ENCODE measurements around the gene KDM2A. TPM values are rescaled to one million over a fixed set of nuclear protein-coding genes. Genes with fewer than 3 reads are reported as not detected.

KDM2A gene
- total and polyA plus RNA-seq, 4 donors, result 30.6 to 102 (median 63.2) TPM

- no peak for TF ChIP-seq CTCF (IDR thresholded peaks at IDR 0.05; ENCODE audit: control extremely low read depth, extremely low read depth)
- ATAC-seq (ENCODE audit: insufficient read depth, low FRiP score) (no peak), DNase-seq (peak in 2 of 3 donors; percentile 42 to 47)
- 0 to 1% methylated on average over 61 to 103 of the region's 103 CpGs for WGBS, 2 donors
- H3K27ac ChIP-seq (ENCODE audit: low read depth in 1 of 2, low read length in 1 of 2), result peak within 1 kb of the TSS; percentile 76 to 83
- H3K36me3 ChIP-seq (ENCODE audit: control insufficient read depth in 4 of 4, insufficient read depth in 4 of 4, low read length in 4 of 4), result peaks cover 0 to 7% (median 2%) of the 10 kb centered on the region in 4 donors
- no peaks in the 10 kb centered on the region for H3K27me3 ChIP-seq (ENCODE audit: control insufficient read depth in 3 of 3, insufficient read depth in 3 of 3, low read length in 2 of 3)
- H3K9me3 ChIP-seq (ENCODE audit: control insufficient read depth in 4 of 4, insufficient read depth in 3 of 4, low read length in 3 of 4), result no peaks in the 10 kb centered on the region
- peaks cover 9 to 55% (median 36%) of the 10 kb centered on the region in 5 donors for H3K4me1 ChIP-seq (ENCODE audit: control insufficient read depth in 5 of 5, insufficient read depth in 5 of 5, low read length in 5 of 5)
- H3K4me3 ChIP-seq, result peak within 1 kb of the TSS; percentile 78
- H3K9ac ChIP-seq (ENCODE audit: insufficient read depth in 1 of 2, low read length in 2 of 2), result peak within 1 kb of the TSS in 1 of 2 donors; percentile 30
Measured at GRCh38 chr11:67266449-67267187, 147.6 kb downstream of the KDM2A start, which contains the start of gene GRK2. Gene GRK2 (plus strand): TSS chr11:67266473. CDS start chr11:67266700, 227 bp downstream.

- no peaks in the 10 kb centered on the region for H3K27me3 ChIP-seq (ENCODE audit: control insufficient read depth in 3 of 3, insufficient read depth in 3 of 3, low read length in 2 of 3)
- no peak for TF ChIP-seq CTCF (IDR thresholded peaks at IDR 0.05; ENCODE audit: control extremely low read depth, extremely low read depth)
- peak overlapping the region; percentile 78 for H3K4me3 ChIP-seq
- ATAC-seq (ENCODE audit: insufficient read depth, low FRiP score) (no peak), DNase-seq (no peak)
- H3K4me1 ChIP-seq (ENCODE audit: control insufficient read depth in 5 of 5, insufficient read depth in 5 of 5, low read length in 5 of 5), result peaks cover 9 to 62% (median 41%) of the 10 kb centered on the region in 5 donors
- peak overlapping the region in 1 of 2 donors; percentile 30 for H3K9ac ChIP-seq (ENCODE audit: insufficient read depth in 1 of 2, low read length in 2 of 2)
- peaks cover 0 to 12% (median 4%) of the 10 kb centered on the region in 4 donors for H3K36me3 ChIP-seq (ENCODE audit: control insufficient read depth in 4 of 4, insufficient read depth in 4 of 4, low read length in 4 of 4)
- WGBS, 2 donors, result 6 to 8% methylated on average over 30 of the region's 30 CpGs
- no peaks in the 10 kb centered on the region for H3K9me3 ChIP-seq (ENCODE audit: control insufficient read depth in 4 of 4, insufficient read depth in 3 of 4, low read length in 3 of 4)
- peak overlapping the region; percentile 76 to 83 for H3K27ac ChIP-seq (ENCODE audit: low read depth in 1 of 2, low read length in 1 of 2)
Measured at GRCh38 chr11:67267188-67268080, 148.4 kb downstream of the KDM2A start.

- peak overlapping the region in 1 of 2 donors; percentile 83 for H3K27ac ChIP-seq (ENCODE audit: low read depth in 1 of 2, low read length in 1 of 2)
- peaks cover 0 to 12% (median 4%) of the 10 kb centered on the region in 4 donors for H3K36me3 ChIP-seq (ENCODE audit: control insufficient read depth in 4 of 4, insufficient read depth in 4 of 4, low read length in 4 of 4)
- peak overlapping the region; percentile 10 for H3K4me3 ChIP-seq
- WGBS, 2 donors, result 22 to 48% methylated on average over 21 of the region's 21 CpGs
- DNase-seq (no peak), ATAC-seq (ENCODE audit: insufficient read depth, low FRiP score) (no peak)
- H3K9me3 ChIP-seq (ENCODE audit: control insufficient read depth in 4 of 4, insufficient read depth in 3 of 4, low read length in 3 of 4), result no peaks in the 10 kb centered on the region
- no peak for TF ChIP-seq CTCF (IDR thresholded peaks at IDR 0.05; ENCODE audit: control extremely low read depth, extremely low read depth)
- peak overlapping the region in 1 of 2 donors; percentile 30 for H3K9ac ChIP-seq (ENCODE audit: insufficient read depth in 1 of 2, low read length in 2 of 2)
- H3K4me1 ChIP-seq (ENCODE audit: control insufficient read depth in 5 of 5, insufficient read depth in 5 of 5, low read length in 5 of 5), result peaks cover 14 to 66% (median 41%) of the 10 kb centered on the region in 5 donors
- no peaks in the 10 kb centered on the region for H3K27me3 ChIP-seq (ENCODE audit: control insufficient read depth in 3 of 3, insufficient read depth in 3 of 3, low read length in 2 of 3)
Measured at GRCh38 chr11:67268081-67268961, 149.3 kb downstream of the KDM2A start.
